Effector CD8-positive, alpha-beta T cell (primary cell): Measurements from ENCODE around the gene NFYC.
A peak's percentile ranks its signal among the peaks of the same experiment; 100 is the strongest.

Experiments used
- DNase-seq: peaks from one replicate; lab custom pipeline; 2025; lab: John Stamatoyannopoulos, UW

Gene NFYC

DNA sequence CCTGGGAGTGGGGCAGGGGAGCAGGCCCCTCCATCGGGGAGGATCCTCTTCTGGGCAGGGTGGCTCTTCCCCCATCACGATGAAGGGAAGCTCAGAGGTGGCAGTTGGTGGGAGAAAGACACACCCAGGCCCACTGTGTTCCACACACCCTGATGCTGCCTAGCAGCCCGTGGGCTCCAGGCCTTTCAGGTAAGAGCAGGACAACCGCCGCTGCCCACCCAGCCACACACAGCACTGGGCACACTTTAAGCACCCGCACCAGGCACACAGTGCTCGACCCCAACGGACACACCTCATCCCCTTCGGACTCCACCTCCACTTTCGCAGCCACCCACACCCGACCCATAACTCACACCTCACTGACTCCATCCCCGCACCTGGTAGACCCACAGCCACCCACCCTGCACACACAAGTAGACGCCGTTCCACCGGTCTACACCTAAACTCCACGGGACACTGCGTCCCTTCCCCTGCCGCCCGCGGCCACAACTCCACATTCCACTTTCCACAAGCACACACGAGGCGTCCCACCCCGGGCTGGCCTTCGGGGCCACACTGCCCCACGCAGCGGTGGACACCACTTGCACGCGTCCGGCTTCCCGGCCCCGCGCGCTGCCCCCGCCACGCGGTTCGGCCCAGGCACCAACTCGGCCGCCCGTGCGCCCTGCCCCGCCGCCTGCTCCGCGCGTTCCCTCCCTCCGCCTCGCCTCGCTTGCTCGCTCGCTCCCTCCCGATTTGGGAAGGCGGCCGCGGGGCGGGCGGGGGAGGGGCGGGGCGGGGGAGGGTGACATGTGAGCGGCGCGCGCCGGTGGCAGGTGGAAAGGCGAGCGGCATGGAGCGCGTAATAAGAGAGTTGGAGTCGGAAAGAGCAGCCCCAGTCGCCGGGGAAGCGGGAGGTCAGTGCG lies 91.7 kb downstream of the NFYC start, which contains the start of gene KCNQ4:
KCNQ4 (plus strand) TSS at position 787 of the 905 bp plus-strand sequence. CDS start 307 bp downstream, outside the sequence.
- DNase-seq, result peak; percentile 4

DNA sequence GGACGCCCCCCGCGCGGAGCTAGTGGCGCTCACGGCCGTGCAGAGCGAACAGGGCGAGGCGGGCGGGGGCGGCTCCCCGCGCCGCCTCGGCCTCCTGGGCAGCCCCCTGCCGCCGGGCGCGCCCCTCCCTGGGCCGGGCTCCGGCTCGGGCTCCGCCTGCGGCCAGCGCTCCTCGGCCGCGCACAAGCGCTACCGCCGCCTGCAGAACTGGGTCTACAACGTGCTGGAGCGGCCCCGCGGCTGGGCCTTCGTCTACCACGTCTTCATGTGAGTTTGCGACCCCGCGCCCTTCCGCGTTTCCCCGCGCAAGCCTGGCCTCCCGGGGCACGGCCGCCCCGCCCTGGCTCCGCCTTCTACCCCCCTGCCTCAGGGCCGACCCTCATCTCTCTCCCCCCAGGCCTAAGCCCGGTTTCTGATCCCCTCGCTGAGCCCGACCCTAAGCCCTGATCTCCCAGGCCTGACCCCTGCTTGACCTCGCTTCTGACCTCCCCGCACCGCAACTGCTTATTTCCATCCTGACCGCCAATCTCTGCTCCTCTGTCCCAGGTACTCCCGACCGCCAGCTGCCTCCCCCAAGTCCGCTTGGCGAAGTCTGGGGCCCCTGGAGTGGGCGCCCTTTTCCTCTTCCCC lies 92.8 kb downstream of the NFYC start:
- no peak for DNase-seq

DNA sequence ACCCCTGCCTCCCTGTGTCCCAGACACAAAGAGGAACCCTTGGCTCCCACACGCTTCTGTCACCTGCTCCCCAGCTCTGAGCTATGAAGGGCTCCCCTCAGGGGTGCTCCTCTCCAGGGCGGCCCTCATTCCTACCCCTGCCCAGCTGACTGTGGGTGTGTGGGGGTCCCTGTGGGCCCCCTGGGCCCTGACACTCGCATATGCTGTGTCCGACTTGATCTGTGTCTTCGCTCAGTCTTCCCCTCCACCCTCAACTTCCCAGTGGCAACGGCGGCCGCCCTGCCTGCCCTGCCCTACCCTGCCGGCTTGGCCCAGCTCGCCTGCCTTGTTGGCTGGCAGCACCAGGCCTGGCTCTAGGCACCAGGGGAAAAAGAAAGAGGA lies 93.3 kb downstream of the NFYC start:
- no peak for DNase-seq

DNA sequence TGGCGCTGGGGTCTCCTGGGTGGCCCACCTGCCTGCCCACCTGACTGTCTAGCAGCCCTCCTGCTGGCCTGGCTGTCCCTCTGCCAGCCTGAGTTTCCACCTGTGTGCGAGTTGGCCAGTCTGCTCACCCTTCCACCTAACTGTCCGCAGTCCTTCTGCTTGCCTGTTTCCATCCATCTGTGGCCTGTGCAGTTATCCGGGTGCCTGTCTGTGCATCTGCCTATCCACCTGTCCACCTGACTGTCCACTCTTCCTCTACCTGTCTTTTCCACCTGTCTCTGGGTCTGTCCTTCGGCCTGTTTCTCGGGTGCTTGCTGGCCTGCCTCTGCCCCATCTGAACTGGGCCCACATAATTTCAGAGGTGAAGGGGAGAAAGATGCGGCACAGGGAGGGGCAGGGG lies 93.9 kb downstream of the NFYC start:
- no peak for DNase-seq

DNA sequence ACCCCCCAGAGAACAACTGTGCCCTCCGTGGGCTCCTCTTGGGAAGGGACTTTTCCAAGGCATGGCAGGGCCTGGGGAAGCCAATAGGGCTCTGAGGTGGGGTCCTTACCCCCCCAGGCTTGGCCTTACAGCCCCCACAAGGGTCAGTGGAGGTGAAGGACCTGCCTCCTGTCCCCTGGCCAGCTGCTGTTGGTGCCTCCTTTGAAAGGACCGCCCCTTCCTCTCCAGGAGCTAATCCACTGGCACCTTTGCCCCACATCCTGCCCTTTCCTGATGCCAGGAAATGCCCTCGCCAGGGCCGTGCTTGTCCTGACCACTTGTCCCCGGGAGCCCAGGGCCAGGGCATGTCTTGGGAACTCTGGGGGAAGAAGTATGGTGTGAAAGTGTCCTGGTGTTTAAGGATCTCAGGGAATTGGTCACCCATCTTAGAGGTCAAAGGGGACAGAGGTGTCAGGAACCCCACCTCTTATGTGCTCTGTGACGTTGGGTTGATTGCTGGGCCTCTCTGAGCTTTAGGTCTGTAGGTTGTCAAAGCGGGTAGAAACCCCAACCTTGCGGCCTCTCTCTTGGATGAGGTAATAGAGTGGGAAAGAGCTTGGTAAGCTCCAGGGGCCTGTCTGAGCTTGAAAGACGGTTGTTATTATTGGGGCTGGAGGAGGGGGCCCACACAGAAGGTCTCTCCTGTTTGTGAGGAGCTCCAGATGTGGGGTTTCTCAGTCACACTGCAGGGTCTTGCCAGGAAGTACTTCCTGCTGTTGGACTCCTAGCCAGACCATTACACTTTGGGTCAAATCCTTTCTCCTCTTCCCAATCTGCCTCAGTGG lies 94.9 kb downstream of the NFYC start:
- DNase-seq, result no peak

DNA sequence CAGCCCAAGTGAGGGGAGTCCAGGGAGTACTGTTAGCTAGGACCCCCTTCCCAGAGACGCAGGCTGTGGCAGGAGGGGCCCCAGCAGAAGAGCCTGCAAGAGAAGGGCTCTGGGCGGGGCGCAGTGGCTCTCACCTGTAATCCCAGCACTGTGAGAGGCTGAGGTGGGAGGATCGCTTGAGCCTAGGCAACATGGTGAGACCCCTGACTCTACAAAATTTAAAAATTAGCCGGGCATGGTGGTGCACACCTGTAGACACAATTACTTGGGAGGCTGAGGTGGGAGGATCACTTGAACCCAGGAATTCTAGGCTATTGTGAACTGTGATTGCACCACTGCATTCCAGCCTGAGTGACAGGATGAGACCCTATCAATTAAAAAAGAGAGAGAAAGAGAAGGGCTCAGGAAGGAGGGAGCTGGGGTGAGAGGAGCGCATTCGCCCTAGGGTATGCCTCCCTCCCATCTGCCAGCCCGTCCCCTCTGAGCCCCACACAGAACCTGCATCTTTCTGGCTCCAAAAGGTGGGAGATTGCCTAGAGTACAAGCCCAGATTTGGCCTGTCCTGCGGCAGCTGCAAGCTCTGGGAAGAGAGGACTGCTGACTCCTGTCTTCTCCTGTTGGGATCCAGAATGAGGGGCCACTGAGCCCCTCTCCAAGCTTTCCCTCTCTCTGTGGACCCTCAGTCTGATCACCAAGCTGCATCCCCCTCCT lies 95.6 kb downstream of the NFYC start:
- DNase-seq, result no peak

DNA sequence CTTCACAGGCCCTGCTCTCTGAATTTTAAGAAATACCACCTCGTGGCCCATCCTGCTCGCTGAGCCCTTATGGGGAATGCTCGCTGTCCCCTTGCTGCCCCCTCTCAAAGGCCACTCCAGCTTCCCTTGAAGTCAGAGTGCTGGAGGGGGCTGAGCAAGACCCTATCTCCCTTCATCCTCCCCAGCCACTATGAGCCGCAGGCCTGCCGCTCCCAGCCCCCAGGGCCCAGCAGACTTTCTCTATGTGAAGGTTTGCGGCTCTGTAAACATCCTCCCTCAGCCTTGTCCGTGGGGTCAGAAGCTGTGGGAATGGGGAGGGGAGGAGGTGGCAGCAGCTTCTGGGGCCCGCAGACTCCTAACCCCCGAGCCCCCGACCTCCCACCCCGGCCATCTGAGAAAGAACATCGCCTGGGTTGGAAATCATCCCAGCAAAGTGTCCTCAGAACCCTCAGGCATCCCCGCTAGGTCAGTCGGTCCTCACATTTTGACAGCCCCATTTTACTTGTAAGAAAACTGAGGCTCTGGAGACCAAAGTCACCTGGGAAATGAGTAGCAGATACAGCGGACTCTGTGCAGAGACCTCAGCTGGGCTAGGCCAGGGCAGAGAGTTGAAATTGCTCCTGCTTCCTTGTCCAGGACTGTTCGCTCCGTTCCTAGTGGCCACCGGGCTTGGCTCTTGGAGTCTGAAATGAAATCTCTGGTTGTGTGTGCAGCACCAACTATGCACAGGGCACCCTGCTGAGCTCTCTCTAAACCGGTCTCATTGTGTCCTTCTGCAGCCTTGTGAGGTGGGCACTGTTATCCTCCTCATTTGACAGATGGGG lies 96.4 kb downstream of the NFYC start:
- no peak for DNase-seq

DNA sequence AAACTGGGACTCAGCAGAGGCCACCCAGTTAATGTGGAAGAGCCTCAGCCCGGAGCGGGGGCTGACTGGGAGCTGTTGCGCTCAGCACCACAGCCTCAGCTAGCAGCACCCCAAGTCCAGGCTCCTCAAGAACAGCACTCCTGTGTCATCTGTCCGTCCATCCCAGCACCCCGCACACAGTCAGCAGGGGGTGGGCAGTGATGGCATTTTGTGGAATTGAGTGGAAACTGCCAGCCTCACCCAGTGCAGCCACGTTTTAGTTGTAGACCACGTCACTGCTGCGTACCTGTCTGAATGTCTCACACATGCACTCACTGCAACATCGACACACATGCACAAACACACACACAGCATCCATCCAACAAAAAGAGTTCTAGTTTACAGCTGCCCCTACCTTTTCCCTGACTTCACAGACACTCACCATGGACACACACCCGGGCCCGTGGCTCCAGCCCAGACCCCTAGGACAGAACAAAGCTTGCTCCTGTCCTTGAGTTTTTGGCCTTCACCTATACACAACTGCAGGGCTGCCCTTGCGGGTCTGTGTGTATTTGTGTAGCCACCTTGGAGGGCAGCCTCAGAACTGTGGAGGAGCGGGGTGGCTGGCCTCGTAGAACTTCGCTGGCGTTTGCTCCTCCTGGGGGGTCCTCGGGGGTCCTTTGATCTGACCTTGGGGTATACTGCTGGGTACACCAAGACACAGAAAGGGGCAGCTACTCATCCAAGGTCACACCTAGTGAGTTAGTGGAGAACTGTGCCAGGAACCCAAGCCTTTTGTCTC lies 97.2 kb downstream of the NFYC start:
- no peak for DNase-seq

DNA sequence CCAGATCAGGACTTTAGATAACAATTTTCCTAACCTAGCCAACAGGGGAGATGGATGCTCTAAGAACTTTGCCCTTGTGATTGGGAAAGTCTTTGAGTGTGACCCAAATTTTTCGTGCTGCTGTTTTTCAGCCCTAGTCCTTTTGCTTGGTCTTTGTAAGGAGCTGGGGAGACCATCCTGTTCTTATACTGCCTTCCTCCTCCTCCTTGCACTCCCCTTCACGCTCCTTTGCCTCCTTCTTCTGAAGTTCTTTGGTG lies 97.8 kb downstream of the NFYC start:
- no peak for DNase-seq

DNA sequence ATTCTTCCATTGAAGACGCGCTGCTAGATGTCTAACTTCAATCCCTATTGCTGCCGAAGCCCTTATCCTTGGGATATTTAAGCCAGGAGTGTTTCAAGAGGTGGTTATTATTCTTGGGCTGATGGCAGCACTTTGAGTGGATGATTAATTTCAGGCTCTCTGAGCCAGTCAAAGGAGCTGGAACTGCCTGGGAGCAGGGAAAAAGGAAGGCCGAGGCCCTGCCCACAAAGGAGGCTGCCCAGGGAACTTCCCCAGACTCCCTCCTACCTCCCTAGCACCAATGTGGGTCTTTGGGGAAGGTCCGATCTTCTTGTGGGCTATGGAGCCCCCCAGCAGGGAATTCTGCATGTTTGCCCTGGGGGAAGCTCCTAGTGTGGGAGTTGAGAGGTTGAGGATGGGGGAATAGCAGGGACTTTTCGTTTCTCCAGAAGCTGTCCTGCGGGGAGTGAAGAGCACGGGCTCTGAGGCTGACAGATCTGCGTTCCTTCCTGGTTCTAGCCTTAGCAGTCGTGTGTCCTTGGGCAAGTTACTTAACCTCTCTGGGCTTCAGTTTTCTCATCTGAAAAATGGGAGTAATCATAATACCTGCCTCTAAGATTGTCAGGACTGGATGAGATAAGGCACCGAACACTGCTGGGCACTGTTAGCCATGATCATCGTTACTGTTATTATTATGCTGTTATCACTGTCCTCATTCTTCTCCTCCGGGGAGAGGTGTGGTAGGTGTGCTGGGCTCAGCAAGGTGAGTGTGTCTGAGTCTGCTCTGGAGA lies 98.3 kb downstream of the NFYC start:
- DNase-seq, result no peak

DNA sequence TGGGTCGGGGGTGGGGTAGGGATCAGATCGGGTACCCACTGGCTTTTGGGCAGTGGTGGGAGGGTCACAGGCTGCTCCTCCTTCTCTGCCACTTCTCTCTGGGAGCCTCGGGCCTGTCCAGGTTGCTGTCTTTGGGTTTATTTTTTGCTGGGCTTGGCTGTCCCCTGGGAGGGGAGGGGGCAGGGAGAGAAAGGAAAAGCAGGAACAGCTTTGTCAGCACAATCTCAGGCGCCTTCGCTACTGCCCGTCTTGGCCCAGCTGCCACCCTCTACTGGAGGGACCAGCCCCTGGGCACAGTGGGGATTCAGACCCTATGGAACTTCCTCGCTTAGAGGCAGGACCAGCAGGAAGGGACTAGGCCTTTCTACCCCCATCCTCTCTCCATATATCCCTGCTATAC lies 100.5 kb downstream of the NFYC start:
- no peak for DNase-seq

DNA sequence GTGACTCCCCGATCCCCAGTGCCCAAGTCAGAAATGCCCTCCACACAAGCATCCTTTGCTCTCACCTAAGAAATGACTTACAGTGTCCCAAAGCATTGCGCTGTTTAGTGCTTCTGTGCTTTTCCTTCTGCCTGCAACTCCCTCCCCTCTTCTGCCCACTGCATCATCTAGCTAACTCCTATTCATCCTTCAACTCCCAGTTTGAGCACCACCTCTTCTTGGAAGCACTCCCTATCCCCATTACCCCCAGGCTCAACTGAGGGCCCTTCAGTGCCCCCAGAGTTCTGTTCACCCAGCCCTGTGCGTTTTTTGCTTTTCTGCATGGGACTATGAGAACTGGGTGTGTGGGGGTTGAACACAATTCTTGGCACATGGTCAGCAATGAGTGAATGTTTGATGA lies 102.1 kb downstream of the NFYC start:
- DNase-seq, result no peak

DNA sequence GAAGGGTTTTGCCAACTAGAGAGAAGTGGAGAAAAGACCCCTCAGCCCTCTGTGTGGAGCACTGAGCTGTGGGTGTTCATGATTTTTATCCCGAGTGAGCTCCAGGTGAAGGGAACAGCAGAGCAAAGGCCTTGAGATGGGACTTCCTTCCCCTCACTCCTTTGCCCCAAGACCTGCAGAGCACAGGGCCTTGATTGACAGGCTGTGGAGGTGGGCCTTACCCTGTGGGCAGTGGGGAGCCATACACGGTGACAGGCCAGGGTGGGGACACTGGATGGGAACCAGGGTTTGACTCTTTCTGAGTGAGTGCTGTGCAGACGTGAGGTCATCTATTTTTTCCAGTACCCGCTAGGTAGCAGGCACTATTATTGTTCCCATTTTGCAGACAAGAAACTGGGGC lies 102.5 kb downstream of the NFYC start:
- no peak for DNase-seq

DNA sequence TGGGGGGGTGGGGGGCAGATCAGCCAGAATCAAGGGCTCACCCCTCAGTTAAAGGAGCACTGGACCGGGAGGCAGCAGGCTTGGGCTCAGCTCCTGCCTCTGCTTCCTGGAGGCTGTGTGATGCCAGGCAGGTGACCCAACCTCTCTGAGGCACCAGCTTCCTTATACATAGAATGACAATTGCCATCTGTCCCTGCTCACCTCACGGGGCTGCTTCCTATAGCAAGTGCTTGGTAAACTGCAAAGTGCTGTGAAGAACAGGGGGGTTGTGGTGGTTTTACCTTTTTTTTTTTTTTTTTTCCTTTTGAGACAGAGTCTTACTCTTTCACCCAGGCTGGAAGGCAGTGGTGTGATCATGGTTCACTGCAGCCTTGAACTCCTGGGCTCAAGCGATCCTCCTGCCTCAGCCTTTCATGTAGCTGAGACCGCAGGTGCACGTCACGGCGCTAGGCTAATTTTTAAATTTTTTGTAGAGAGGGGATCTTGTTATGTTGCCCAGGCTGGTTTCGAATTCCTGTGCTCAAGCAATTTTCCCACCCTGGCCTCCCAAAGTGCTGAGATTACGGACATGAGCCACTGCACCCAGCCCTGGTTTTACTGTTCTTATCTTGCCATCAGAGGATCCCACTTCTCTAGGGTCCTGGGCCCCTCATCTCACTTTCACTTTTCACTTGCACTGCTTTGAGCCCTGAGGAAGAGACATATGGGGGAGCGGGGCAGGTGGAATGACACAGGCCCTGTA lies 103.6 kb downstream of the NFYC start:
- peak; percentile 29 for DNase-seq

DNA sequence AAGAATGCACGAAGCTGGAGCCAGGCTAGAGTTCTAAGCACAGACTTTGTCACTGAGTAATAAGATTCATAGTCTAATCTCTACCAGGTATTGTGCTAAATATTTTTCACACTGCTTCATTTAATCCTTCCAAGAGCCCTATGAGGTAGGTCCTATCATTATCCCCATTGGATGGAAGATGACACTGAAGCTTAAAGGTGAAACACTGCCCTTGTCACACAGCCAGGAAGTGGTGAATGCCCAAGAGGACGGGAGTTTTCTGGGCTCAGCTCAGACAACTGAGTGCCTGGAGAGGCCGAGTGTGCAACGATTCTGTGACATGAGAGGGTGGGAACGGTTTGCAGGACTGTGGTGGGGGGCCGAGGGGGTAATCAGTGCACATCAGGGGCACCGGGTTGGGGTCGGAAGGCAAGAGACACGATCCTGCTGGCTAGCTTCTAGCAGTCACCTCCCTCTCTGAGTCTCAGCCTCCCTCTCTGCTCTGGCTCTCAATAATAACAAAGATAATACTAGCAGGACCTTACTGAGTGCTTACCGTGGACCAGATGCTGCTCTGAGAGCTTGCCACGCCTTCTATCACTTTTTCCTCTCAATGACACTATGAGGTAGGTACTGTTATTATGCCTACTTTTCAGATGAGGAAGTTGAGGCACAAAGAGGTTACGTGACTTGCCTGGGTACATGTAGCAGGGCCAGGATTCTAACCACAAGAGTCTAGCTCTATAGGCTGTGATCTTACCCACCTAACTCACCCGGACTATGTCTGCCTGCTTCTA lies 104.5 kb downstream of the NFYC start:
- no peak for DNase-seq

DNA sequence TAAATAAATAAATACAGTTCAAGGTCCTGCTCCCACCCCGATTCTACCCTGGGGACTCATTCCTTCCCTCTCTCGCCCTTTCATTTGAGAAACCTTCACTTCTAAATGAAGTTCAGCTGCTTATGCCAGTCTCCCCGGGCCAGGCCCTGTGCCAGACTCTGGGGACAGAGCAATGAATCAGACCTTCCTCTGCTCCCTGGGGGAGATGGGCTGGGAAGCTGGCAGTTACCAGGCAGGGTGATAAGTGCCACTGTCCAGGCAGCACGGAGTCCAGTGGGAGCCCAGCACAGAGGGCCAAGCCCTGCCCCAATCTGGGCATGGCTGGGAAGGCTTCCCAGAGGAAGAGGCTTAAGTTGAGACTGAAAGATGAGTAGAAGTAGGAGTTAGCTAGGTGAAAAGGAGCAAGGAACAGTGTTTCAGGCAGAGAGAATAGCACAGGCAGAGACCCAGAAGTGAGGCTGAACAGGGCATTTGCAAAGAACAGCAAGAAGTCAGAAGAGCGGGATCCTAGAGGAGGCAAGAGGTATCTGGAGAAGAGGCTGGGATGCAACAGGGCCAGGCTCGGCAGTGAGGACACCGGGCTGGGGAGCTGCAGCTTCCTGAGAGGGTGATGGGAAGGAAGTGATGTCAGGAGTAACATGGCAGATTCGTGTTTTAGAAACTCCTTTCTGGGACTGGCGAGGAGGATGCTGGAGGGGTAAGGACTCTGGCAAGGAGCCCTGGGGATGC lies 105.6 kb downstream of the NFYC start:
- DNase-seq, result no peak

DNA sequence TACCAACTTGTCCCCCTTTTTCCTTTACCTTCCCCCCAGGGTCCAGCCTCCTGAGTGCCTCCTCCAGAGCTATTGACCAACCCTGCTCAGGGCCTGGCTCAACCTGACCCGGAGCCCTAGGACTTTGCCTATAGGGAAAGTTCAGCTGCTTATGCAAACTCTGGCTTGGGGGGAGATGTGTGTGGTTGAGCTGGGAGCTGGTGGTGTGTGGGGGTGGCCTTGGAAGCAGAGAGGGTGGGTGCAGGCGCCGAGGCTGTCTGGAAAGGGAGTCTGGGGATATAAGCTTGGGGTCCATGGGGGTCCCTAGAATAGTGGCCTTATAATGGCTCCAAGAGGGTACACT lies 106.1 kb downstream of the NFYC start:
- no peak for DNase-seq
